Stimulated activated CD8-positive, alpha-beta memory T cell treated with anti-CD3 and anti-CD28 coated beads, Interleukin-15, amount 100 ng/mL, for 4 hours (primary cell): ENCODE results near the gene ABHD10.
"Not testable (repeated sequence)": the region's sequence is repeated elsewhere in the genome, so short reads cannot be mapped to it uniquely, and the experiment has no call there.

Experiments used
- DNase-seq, 2 donors: peaks; one replicate each; pipeline ENCODE4 v3.0.0-alpha.2; 2020; ENCODE audit warnings: low read depth in 2 of 2

ABHD10 gene

GRCh38 chr3:112032098-112032731 is 53.4 kb downstream of the ABHD10 start:
- no peak for DNase-seq

- no peak for DNase-seq
Measured at GRCh38 chr3:112034436-112034835, 55.6 kb downstream of the ABHD10 start, which contains the start of gene TMPRSS7. Gene TMPRSS7, plus strand, starts transcription at chr3:112034736. Its CDS starts 110 bp downstream, at chr3:112034846.

GRCh38 chr3:112035241-112035640 is 56.4 kb downstream of the ABHD10 start:
- no peak for DNase-seq

- DNase-seq: not testable (repeated sequence)
Measured at GRCh38 chr3:112037194-112037593, 58.4 kb downstream of the ABHD10 start.

- DNase-seq: no peak
Measured at GRCh38 chr3:112038863-112039262, 60.0 kb downstream of the ABHD10 start.

GRCh38 chr3:112041321-112041720 is 62.5 kb downstream of the ABHD10 start:
- DNase-seq: no peak

- no peak for DNase-seq
Measured at GRCh38 chr3:112042842-112043280, 64.0 kb downstream of the ABHD10 start.
